Measurements from ENCODE around the gene DPP6. TPM values are rescaled to one million over a fixed set of nuclear protein-coding genes. Genes with fewer than 3 reads are reported as not detected.

Gene DPP6
- total RNA-seq, 4 donors from 2014 or later: 0.60 to 1.7 (median 1.6) TPM; not detected in 1

DNA sequence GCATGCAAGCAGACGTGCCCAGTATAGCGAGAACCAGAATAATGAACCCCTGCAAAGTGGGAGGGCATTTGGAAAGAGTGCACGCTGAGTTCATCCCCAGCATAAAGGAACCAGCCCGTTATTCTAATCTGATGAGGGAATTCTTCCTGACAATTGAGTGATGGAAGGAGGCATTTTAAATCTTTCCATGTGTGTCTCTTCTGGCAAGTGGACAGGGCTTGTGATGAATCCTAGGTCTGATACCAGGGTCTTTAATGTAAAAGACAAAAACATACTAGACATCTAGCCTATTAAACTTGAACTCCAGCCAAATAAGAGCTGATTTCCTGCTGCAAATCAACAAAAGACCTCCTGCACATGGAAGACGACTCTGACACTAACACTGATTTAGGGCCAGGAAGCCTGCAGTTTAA lies 301.2 kb downstream of the DPP6 start:
- DNase-seq (ENCODE audit: low spot score in 2 of 2): no peak
- no peak overlapping the region for H3K4me3 ChIP-seq
- no peak overlapping the region for H3K27ac ChIP-seq
- H3K36me3 ChIP-seq: no peaks in the 10 kb centered on the region
- H3K27me3 ChIP-seq: no peaks in the 10 kb centered on the region
- peaks cover 0 to 33% (median 0%) of the 10 kb centered on the region in 4 donors for H3K9me3 ChIP-seq
- 19 to 22% methylated on average over 5 of the region's 5 CpGs for WGBS, 2 donors
- TF ChIP-seq POLR2A (IDR thresholded peaks at IDR 0.05) (no peak), EP300 (IDR thresholded peaks at IDR 0.05) (no peak)
- TF ChIP-seq, protein P1, sequence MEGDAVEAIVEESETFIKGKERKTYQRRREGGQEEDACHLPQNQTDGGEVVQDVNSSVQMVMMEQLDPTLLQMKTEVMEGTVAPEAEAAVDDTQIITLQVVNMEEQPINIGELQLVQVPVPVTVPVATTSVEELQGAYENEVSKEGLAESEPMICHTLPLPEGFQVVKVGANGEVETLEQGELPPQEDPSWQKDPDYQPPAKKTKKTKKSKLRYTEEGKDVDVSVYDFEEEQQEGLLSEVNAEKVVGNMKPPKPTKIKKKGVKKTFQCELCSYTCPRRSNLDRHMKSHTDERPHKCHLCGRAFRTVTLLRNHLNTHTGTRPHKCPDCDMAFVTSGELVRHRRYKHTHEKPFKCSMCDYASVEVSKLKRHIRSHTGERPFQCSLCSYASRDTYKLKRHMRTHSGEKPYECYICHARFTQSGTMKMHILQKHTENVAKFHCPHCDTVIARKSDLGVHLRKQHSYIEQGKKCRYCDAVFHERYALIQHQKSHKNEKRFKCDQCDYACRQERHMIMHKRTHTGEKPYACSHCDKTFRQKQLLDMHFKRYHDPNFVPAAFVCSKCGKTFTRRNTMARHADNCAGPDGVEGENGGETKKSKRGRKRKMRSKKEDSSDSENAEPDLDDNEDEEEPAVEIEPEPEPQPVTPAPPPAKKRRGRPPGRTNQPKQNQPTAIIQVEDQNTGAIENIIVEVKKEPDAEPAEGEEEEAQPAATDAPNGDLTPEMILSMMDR (IDR thresholded peaks at IDR 0.05): no peak
- no peaks in the 10 kb centered on the region for H3K4me1 ChIP-seq

DNA sequence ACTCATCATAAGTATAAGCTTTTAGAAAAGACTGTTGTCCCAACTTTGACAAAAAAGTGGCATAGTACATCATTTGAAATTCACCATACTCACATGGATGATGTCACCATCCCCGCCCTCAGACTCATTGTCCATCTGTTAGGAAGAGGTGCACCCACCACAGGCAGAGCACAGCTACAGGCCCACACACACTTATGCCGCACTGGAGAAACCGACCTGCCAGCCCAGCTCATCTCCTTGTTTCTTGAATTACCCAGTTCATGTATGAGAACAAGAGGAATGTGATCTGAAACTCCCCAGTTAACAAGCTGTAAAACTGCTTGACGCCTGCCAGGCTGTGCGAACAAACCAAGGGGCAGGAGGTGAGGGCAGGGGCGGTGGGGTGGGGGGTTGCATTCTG lies 312.0 kb downstream of the DPP6 start:
- no peak for DNase-seq (ENCODE audit: low spot score in 2 of 2)
- Histone ChIP-seq H3K27me3 (no peaks in the 10 kb centered on the region), H3K4me3 (no peak overlapping the region), H3K36me3 (no peaks in the 10 kb centered on the region), H3K4me1 (no peaks in the 10 kb centered on the region), H3K9me3 (peaks cover 0 to 24% (median 0%) of the 10 kb centered on the region in 4 donors), H3K27ac (no peak overlapping the region)
- 45 to 46% methylated on average over 6 of the region's 6 CpGs for WGBS, 2 donors
- no peak for TF ChIP-seq POLR2A (IDR thresholded peaks at IDR 0.05)
- TF ChIP-seq, protein P1 (IDR thresholded peaks at IDR 0.05): no peak
- no peak for TF ChIP-seq EP300 (IDR thresholded peaks at IDR 0.05)

GRCh38 chr7:154371424-154371823 lies 319.2 kb downstream of the DPP6 start:
- H3K27ac ChIP-seq: no peak overlapping the region
- TF ChIP-seq, protein P1 (IDR thresholded peaks at IDR 0.05): no peak
- DNase-seq (ENCODE audit: low spot score in 2 of 2): no peak
- 56 to 67% methylated on average over 8 of the region's 8 CpGs for WGBS, 2 donors
- H3K4me1 ChIP-seq: no peaks in the 10 kb centered on the region
- H3K27me3 ChIP-seq: no peaks in the 10 kb centered on the region
- H3K36me3 ChIP-seq: no peaks in the 10 kb centered on the region
- H3K9me3 ChIP-seq: peaks cover 0 to 25% (median 0%) of the 10 kb centered on the region in 4 donors
- no peak overlapping the region for H3K4me3 ChIP-seq

GRCh38 chr7:154372011-154372601 lies 319.9 kb downstream of the DPP6 start:
- DNase-seq (ENCODE audit: low spot score in 2 of 2): no peak
- Histone ChIP-seq H3K36me3 (no peaks in the 10 kb centered on the region), H3K4me1 (no peaks in the 10 kb centered on the region), H3K4me3 (no peak overlapping the region), H3K9me3 (peaks cover 0 to 23% (median 0%) of the 10 kb centered on the region in 4 donors), H3K27me3 (no peaks in the 10 kb centered on the region), H3K27ac (no peak overlapping the region)
- TF ChIP-seq POLR2A (IDR thresholded peaks at IDR 0.05) (no peak), EP300 (IDR thresholded peaks at IDR 0.05) (no peak)
- TF ChIP-seq, protein P1 (IDR thresholded peaks at IDR 0.05): no peak
- 41 to 72% methylated on average over 12 of the region's 12 CpGs for WGBS, 2 donors

- Histone ChIP-seq H3K27me3 (no peaks in the 10 kb centered on the region), H3K27ac (no peak overlapping the region), H3K4me1 (no peaks in the 10 kb centered on the region), H3K4me3 (no peak overlapping the region), H3K36me3 (no peaks in the 10 kb centered on the region), H3K9me3 (peaks cover 0 to 17% (median 0%) of the 10 kb centered on the region in 4 donors)
- TF ChIP-seq, protein P1 (IDR thresholded peaks at IDR 0.05): no peak
- no peak for TF ChIP-seq POLR2A (IDR thresholded peaks at IDR 0.05)
- TF ChIP-seq EP300 (IDR thresholded peaks at IDR 0.05): no peak
- DNase-seq (ENCODE audit: low spot score in 2 of 2): no peak
- 70 to 83% methylated on average over 3 of the region's 3 CpGs for WGBS, 2 donors
These were observed 321.8 kb downstream of the DPP6 start for GRCh38 chr7:154373956-154374355.

All from tibial nerve (tissue), 4 donors.